Measurements from ENCODE around the gene RBSN. TPM values are rescaled to one million over a fixed set of nuclear protein-coding genes. Genes with fewer than 3 reads are reported as not detected.

Gene RBSN
- total RNA-seq, 1 donor from 2014 or later: 24.1 TPM

- no peak for DNase-seq (ENCODE audit: low spot score)
- intact Hi-C loops (cut with DNase I): loop anchor here (5.0 kb wide), 1 partner anchor 115 kb away; no protein-coding TSS in a partner anchor
Observed at GRCh38 chr3:15041950-15042349, 57.0 kb downstream of the RBSN start.

- no peak for DNase-seq (ENCODE audit: low spot score)
- intact Hi-C loops (cut with DNase I): loop anchor here (5.0 kb wide), 1 partner anchor 114 kb away; no protein-coding TSS in a partner anchor
Observed at GRCh38 chr3:15040844-15041243, 58.1 kb downstream of the RBSN start.

- intact Hi-C loops (cut with DNase I): no loop called here
- DNase-seq (ENCODE audit: low spot score): no peak
Observed at GRCh38 chr3:15038306-15038705, 60.6 kb downstream of the RBSN start.

GRCh38 chr3:15033103-15033502 lies 65.8 kb downstream of the RBSN start:
- DNase-seq (ENCODE audit: low spot score): no peak
- intact Hi-C loops (cut with DNase I): no loop called here

GRCh38 chr3:15032650-15033049 lies 66.3 kb downstream of the RBSN start:
- DNase-seq (ENCODE audit: low spot score): no peak
- intact Hi-C loops (cut with DNase I): no loop called here

- intact Hi-C loops (cut with DNase I): no loop called here
- no peak for DNase-seq (ENCODE audit: low spot score)
Observed at GRCh38 chr3:15029625-15030024, 69.3 kb downstream of the RBSN start.

GRCh38 chr3:15023719-15024118 lies 75.2 kb downstream of the RBSN start:
- intact Hi-C loops (cut with DNase I): no loop called here

GRCh38 chr3:15023249-15023648 lies 75.7 kb downstream of the RBSN start:
- intact Hi-C loops (cut with DNase I): no loop called here
- DNase-seq (ENCODE audit: low spot score): no peak

More at GRCh38 chr3:15023719-15024118, 75.2 kb downstream of the RBSN start:
- DNase-seq (ENCODE audit: low spot score): no peak

Other genes with a start within 250 kb of the RBSN start
- gene NR2C2, start 151.6 kb downstream of the RBSN start, total RNA-seq: 32.7 TPM
- gene MRPS25, start 33.8 kb downstream of the RBSN start, total RNA-seq: 77.7 TPM
- gene CAPN7, start 107.1 kb upstream of the RBSN start, total RNA-seq: 29.2 TPM
- gene SH3BP5, start 233.4 kb upstream of the RBSN start, total RNA-seq: 11.4 TPM